Esophagus muscularis mucosa (tissue), 4 donors: Measurements from ENCODE around the gene CACFD1. TPM values are rescaled to one million over a fixed set of nuclear protein-coding genes. Genes with fewer than 3 reads are reported as not detected.
A peak's percentile ranks its signal among the peaks of the same experiment; 100 is the strongest.

Source experiments
- DNase-seq: peaks from one replicate; pipeline ENCODE4 v3.0.0-alpha.2; 2017; ENCODE audit errors: extremely low spot score
- H3K27ac ChIP-seq, 4 donors: fragments of 200-600 bp; sonication (generic); replicated peaks in 1 of 4; 1 replicate in 3 of 4; 2 replicates in 1 of 4; pipeline ENCODE4 v1.5.1; 2016 to 2019; ENCODE audit warnings: mild to moderate bottlenecking in 1 of 4
- H3K27me3 ChIP-seq, 4 donors: fragments of 200-600 bp; sonication (generic); one replicate each; pipeline versions ENCODE4 v1.5.1 to v1.6.0; 2016 to 2019
- H3K36me3 ChIP-seq, 4 donors: fragments of 200-600 bp; sonication (generic); one replicate each; pipeline ENCODE4 v1.5.1; 2016 to 2019
- H3K4me1 ChIP-seq, 4 donors: fragments of 200-600 bp; sonication (generic); one replicate each; pipeline ENCODE4 v1.5.1; 2016 to 2019
- H3K4me3 ChIP-seq, 4 donors: fragments of 200-600 bp; sonication (generic); 1 replicate in 2 of 4; 2 replicates in 2 of 4; pipeline ENCODE4 v1.5.1; 2016 to 2019; ENCODE audit warnings: mild to moderate bottlenecking in 4 of 4, moderate library complexity in 1 of 4
- H3K9me3 ChIP-seq, 4 donors: fragments of 200-600 bp; sonication (generic); 1 replicate in 3 of 4; 2 replicates in 1 of 4; pipeline ENCODE4 v1.5.1; 2016 to 2019
- CTCF ChIP-seq, 3 experiments: fragments of 200-600 bp in 2 of 3; fragments of 450-650 bp in 1 of 3; sonication (generic) in 2 of 3; IDR thresholded peaks; one replicate each; pipeline ENCODE4 v1.5.1; 2017 to 2019; ENCODE audit warnings: antibody characterized with exemption in 3 of 3, mild to moderate bottlenecking in 2 of 3, moderate library complexity in 1 of 3
- EP300 ChIP-seq: sonication (generic); formaldehyde crosslinking; IDR thresholded peaks from one replicate; pipeline ENCODE4 v1.6.1; 2017; ENCODE audit warnings: antibody characterized with exemption
- POLR2A ChIP-seq: fragments of 450-650 bp; IDR thresholded peaks from one replicate; pipeline ENCODE4 v1.6.1; 2017; ENCODE audit warnings: antibody characterized with exemption, moderate library complexity, mild to moderate bottlenecking, low read depth
- POLR2AphosphoS5 ChIP-seq, 2 donors: sonication (generic); formaldehyde crosslinking; IDR thresholded peaks; one replicate each; pipeline ENCODE4 v1.6.1; 2017; ENCODE audit warnings: antibody characterized with exemption in 2 of 2
- WGBS: methylation state at CpG from one replicate; pipeline ENCODE4 v1.1.5; 2018; 5-methylcytosine and 5-hydroxymethylcytosine counted together
- intact Hi-C: fragments of 100-400 bp; cut with DNase I; formaldehyde crosslinking; loops from one replicate; pipeline ENCODE4 v1.15.1; 2023
- total RNA-seq, 4 donors: library from RNA; depleted of rRNA; stranded (reverse); fragments of >200 nt; gene quantifications; one replicate each; pipeline versions ENCODE4 v1.1.0 to v1.2.1, GENCODE V29; 2016

Gene CACFD1
- total RNA-seq, result 10 to 100 TPM; 12.5 to 27.8 (median 19.6) TPM

DNA sequence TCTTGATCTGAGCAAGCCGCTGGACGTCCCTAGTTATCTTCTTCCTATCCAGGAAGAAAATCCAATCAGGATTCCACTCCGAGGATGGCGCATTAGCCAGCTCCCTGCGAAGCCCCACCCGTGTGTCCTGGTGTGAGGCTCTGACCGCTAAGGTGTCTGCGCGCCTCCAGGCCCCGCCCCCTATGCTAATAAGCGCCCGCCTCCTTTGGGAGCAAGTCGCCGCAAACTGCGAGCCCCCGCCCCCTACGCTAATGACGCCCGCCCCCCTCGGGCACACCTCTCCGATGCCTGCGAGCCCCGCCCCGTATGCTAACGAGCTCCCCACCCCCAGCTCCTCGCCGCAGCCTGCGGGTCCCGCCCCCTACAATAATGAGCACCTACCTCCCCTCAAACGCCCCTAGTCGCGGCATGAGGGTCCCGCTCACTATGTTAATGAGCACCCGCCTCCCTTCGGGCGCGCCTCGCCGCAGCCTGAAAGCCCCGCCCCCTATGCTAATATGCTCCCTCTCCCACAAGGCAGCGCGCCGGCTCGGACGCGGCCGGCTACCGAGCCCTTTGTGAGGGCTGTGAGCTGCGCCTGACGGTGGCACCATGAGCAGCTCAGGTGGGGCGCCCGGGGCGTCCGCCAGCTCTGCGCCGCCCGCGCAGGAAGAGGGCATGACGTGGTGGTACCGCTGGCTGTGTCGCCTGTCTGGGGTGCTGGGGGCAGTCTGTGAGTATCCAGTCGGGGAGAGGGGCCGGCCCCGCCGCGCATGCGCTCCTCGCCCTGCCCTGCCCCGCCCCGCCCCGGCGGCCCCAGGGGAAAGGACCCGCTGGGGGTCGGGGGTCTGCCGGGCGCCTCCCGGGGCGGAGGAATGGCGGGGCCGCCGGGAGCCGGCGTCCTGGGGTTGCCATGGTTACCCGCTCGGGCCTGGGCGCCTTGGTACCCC lies at the start of gene CACFD1:
CACFD1 (plus strand) TSS at position 503 of the 929 bp plus-strand sequence; CDS start at position 592, 89 bp downstream.
- Histone ChIP-seq H3K4me1 (peaks cover 11 to 23% (median 19%) of the 10 kb centered on the region in 4 donors), H3K9me3 (no peaks in the 10 kb centered on the region), H3K27me3 (no peaks in the 10 kb centered on the region), H3K36me3 (peaks cover 0 to 22% (median 7%) of the 10 kb centered on the region in 4 donors), H3K27ac (peak within 1 kb of the TSS; percentile 92 to 95 (median 94)), H3K4me3 (peak within 1 kb of the TSS; percentile 76 to 88 (median 86))
- 1% methylated on average over 16 of the region's 86 CpGs for WGBS
- TF ChIP-seq CTCF (IDR thresholded peaks at IDR 0.05), result no peak
- TF ChIP-seq EP300, result no peak
- peak; percentile 39 for TF ChIP-seq POLR2A
- TF ChIP-seq POLR2AphosphoS5 (IDR thresholded peaks at IDR 0.05), result peak; percentile 68 to 92
- DNase-seq, result peak; percentile 99
- intact Hi-C loops, result no loop called here

GRCh38 chr9:133415170-133415569 lies 44.6 kb upstream of the CACFD1 start:
- TF ChIP-seq EP300 (no peak), POLR2A (no peak), CTCF (IDR thresholded peaks at IDR 0.05) (no peak), POLR2AphosphoS5 (IDR thresholded peaks at IDR 0.05) (no peak)
- 56% methylated on average over 1 of the region's 1 CpG for WGBS
- no peaks in the 10 kb centered on the region for H3K27me3 ChIP-seq
- intact Hi-C loops, result loop anchor here (5.0 kb wide), 1 partner anchor 52 kb away; no protein-coding TSS in a partner anchor
- no peak overlapping the region for H3K27ac ChIP-seq
- H3K9me3 ChIP-seq, result no peaks in the 10 kb centered on the region
- H3K4me3 ChIP-seq, result no peak overlapping the region
- H3K36me3 ChIP-seq, result peaks cover 34 to 54% (median 53%) of the 10 kb centered on the region in 4 donors
- H3K4me1 ChIP-seq, result peaks cover 16 to 47% (median 33%) of the 10 kb centered on the region in 4 donors
- DNase-seq, result no peak

DNA sequence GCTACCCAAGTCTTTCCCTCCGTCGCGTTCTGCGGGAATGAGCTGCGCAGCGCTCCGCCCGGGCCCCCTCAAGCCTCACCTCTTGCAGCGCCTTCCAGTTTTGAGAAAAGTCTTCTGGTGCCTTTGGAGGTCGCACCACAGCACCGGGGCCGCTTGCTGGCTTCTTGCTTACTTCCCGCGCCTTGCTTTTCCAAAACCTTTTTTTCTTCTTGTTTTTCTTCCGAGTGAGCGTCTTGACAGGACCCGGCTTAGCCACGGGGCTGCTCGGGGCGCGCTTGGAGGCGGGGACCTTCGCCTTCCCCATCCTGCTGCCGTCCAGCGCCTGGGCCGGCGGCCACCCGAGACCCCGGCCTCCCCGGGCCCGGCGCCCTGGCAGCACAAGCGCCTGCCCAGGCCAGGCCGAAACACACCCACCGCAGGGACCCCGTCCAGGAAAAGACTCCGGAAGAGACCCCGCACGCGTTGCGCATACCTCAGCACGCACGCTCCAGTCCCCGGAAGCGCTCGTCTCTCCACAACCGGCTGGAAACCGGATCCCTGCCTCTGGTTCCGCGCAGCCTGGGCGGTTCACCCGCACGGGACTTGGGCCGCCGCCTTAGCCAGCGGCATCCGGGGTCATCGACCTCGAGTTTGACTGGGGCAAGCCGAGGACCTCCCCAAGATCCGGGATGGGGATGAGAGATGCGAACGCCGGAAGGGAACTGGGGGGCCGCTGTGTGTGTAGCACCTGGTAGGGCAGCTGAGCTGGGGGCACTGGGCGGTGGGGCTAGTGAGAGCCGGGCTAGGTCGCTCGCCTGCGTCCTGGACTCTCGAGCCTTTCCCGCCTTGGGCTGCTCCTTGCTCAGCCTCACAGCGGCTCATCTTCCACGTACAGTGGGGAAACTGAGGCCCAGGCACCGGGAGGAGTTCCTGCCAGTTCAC lies 42.0 kb upstream of the CACFD1 start, which contains the start of gene REXO4:
REXO4 (minus strand) TSS at position 470 of the 921 bp plus-strand sequence; CDS start at position 304, 166 bp downstream.
- peaks cover 10 to 28% (median 27%) of the 10 kb centered on the region in 4 donors for H3K36me3 ChIP-seq
- peak within 1 kb of the TSS; percentile 79 to 85 (median 84) for H3K27ac ChIP-seq
- DNase-seq, result peak; percentile 96
- under 1% methylated on average over 43 of the region's 75 CpGs for WGBS
- intact Hi-C loops, result loop anchor here (5.0 kb wide), 1 partner anchor 50 kb away; no protein-coding TSS in a partner anchor
- TF ChIP-seq EP300 (no peak), POLR2AphosphoS5 (IDR thresholded peaks at IDR 0.05) (peak; percentile 68 to 76), CTCF (IDR thresholded peaks at IDR 0.05) (peak in 1 of 3 experiments; percentile 19), POLR2A (peak; percentile 12)
- H3K4me1 ChIP-seq, result peaks cover 16 to 47% (median 33%) of the 10 kb centered on the region in 4 donors
- no peaks in the 10 kb centered on the region for H3K9me3 ChIP-seq
- H3K4me3 ChIP-seq, result peak within 1 kb of the TSS; percentile 69 to 88 (median 80)
- H3K27me3 ChIP-seq, result no peaks in the 10 kb centered on the region

- TF ChIP-seq POLR2A (no peak), EP300 (no peak), CTCF (IDR thresholded peaks at IDR 0.05) (no peak), POLR2AphosphoS5 (IDR thresholded peaks at IDR 0.05) (no peak)
- 77% methylated on average over 11 of the region's 13 CpGs for WGBS
- DNase-seq, result no peak
- Histone ChIP-seq H3K4me3 (no peak overlapping the region), H3K27ac (no peak overlapping the region), H3K36me3 (peaks cover 8 to 16% (median 15%) of the 10 kb centered on the region in 4 donors), H3K4me1 (peaks cover 16 to 47% (median 33%) of the 10 kb centered on the region in 4 donors), H3K27me3 (peaks cover 0 to 8% (median 0%) of the 10 kb centered on the region in 4 donors), H3K9me3 (no peaks in the 10 kb centered on the region)
- intact Hi-C loops, result loop anchor here (5.0 kb wide), 1 partner anchor 48 kb away; no protein-coding TSS in a partner anchor
These were observed 40.8 kb upstream of the CACFD1 start for GRCh38 chr9:133419005-133419404.
